GM19468 (cell line): ENCODE data around the gene MFSD6L.
"Not testable (repeated sequence)": the region's sequence is repeated elsewhere in the genome, so short reads cannot be mapped to it uniquely, and the experiment has no call there.

Experiments
- ATAC-seq: cut with Tn5 transposase; IDR thresholded peaks from one replicate; pipeline ENCODE4 v1.9.1; 2021; ENCODE audit warnings: mild to moderate bottlenecking, moderate library complexity, moderate number of reproducible peaks; ENCODE audit not compliant: unreplicated experiment; ENCODE audit errors: extremely low read depth

MFSD6L gene

DNA sequence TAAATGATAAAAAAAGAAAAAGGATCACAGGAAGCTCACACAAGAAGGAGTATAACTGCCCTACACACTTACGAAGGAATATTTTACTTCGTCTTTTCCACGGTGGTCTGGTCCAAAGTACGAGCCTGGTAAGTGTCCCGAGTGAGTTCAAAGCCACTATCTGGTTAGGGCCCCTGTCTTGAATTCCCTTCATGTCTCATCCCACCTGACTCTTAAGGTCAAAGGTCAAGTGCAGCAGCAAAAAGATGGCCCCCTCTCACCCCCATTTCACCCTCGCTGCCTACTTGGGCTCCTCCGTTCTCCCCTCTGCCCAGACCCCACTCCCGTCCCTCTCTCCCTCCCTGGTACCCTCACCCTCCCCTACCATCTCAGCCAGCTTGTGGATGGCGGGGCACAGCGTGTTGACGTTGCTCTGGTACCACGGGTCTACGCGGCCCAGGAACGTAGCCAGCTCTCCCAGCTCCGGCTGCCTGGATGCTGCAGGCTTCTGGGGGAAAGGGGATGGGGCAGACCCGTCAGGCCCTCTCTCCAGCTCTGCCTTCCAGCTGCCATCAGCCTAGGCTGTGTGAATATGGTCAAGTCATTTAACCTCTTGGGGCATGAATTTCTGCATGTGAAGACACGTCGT is 27.8 kb upstream of the MFSD6L start:
- no peak for ATAC-seq

DNA sequence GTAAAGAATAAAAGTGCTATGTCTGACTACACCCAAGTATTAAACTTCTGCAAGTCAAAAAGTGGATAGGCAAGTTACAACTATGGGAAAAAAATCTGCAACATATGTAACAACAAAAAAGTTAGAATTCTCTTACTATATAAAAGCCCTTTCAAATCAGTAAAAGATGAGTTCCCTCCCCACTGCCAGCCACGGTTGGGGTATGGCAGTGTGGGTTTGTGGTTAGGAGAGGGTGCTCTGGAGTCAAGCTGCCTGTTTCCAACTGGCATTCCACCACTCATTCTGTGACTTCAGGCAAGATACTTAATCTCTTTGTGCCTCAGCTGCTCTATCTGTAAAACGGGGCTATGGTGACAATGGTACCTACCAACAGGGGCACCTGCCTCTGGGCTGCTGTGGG is 26.6 kb upstream of the MFSD6L start:
- no peak for ATAC-seq

DNA sequence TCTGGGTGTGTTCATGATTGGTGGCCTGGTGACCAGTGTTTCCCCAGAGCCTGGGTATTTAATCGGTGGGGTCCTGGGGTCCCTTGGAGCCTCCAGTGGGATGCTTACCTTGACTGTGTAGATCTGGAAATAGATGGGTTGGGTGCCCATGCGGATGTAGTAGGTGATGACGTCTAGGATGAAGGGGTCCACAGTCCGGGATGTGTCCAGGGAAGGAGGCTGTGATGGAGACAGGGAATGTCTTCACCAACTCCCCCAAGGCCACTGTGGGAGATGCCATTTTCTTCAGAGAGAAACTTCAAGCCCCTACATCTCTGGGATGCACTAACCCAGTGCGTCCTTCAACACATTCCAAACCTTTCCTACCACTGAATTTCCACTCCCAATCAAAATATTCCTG is 24.1 kb upstream of the MFSD6L start:
- no peak for ATAC-seq

DNA sequence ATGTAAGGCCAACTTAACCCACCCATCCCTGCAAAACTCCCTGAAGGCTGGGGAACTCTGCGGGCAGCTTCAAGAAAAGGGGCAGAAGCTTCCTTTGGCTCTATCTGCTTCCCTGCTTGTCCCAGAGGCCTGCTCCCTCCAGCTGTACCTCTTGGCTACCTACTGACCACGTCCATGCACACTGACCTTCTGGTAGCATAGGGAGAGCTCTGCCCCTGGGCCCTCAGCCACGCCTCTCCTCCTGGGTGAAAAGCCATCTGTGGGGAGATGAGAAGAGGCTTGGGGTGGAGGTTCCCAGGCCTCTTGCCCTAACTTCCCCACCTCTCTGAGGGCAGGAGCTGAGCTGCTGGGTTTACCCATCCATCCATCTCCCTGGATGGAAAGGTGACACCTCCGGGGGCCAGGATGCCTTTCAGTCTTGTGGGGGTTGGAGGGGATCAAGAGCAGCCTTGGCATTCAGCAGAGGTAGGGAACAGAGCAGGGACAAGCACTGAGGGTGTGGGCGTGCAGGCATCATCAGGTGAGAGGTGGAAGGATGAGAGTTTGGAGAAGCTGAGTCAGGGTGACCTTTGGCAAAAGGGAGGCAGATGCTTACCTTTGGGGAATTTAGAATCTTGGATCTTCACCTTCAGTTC is 23.4 kb upstream of the MFSD6L start:
- no peak for ATAC-seq

DNA sequence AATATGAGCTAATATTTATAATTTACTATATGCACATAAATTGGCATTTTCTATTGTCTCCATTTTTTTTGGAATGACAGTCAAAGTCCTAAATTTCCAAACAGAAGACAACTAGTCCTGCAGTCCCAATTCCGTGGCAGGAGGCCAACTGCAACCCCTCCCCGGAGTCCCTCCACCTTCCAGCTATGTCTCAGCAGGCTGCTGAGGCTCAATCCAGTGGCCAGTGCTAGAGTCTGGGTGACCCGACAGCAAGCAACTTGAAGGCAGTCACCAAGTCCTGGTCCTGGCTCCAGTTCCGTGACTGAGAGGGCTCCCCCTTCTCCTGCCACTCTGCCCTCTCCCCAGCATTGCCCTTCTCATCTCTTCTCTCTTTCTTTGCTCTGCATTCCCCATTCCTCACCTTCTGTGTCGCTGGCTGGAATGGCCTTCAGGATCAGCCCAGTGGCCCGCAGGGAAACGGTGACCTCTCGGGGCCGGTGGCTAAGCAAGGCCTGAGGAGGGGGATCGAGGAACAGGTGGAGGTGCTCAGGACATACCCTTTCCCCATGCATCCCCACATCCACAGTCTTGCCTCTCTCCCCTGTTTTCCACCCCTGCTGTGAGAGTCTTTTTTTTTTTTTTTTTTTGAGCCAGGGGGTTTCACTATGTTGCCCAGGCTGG is 22.4 kb upstream of the MFSD6L start:
- ATAC-seq: no peak

DNA sequence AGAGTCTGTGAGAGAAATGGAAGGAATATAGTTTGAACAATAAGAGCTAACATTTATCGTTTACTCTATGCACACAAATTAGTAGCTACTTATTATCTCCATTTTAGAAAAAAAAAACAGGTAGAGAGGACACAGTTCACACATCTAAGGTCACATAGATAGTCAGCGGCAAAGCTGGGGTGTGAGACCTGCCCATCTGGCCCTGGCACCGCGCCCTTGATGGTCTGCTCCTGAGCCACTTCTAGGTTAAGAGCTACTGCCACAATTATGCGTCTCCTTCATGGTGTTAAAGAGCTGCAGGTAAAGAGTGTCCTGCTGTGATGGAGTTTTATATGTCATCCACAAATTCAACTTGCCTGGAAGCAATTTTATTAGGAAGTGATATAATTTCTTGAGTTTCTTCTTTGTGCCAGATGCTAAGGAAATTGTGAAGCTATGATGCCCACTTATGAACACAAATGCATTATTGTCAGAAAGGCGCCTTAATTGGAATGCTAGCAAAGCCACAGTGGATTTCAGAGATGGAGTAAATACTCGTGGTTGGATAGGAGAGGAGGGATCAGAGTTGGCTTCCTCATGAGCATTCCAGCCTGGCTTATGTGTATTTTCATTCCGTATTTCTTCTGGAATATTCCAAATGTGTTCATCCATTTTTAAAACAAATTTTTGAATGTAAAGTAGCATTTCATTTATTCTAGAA is 21.3 kb upstream of the MFSD6L start:
- no peak for ATAC-seq

DNA sequence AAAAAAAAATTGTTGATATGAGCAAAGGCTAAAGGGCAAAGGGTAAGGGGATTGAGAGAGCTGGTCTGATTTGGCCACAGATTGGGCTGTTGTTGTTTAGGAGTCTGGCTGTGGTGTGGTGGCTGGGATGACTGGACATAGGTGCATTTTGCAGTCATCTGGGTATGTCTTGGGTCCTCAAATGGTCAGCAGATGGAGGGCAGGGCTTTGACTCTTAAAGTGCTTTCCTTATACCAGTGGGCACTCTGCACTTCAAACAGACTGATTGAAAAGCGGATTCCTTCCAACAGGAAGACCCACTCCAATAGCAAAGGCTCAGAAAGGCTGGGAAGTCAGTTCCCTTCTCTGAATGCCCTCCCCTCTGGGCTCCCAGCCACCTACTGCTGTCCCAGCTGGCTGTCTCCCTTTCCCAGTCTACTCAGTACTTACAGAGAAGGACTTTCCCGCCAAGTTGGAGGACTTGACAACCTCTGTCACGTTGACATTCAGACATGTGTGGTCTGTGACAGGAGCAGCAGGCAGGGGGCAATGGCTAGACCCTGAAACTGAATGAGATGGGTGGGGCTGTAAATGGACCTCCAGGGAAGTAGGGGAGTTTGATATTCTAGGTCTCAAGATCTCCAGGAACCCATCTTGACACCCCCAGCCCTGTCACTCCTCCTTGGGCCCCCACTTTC is 19.6 kb upstream of the MFSD6L start:
- ATAC-seq: no peak

DNA sequence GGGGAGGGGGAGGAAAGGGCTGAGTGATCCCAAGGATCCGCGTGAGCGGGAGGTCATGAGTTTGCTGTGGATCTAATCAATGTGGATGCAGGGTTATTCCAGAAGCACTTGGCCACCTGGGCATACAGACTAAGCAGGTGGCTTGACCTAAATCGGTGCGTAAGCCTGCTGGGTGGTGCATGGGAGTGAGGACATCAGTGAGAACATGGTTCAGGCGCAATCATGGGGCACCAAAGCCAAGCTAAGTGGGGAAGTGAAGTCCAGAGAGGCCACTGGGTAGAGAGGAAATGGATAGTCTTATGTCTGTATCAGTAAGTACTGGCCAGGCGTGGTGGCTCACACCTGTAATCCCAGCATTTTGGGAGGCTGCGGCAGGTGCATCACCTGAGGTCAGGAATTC is 18.9 kb upstream of the MFSD6L start:
- ATAC-seq: no peak

DNA sequence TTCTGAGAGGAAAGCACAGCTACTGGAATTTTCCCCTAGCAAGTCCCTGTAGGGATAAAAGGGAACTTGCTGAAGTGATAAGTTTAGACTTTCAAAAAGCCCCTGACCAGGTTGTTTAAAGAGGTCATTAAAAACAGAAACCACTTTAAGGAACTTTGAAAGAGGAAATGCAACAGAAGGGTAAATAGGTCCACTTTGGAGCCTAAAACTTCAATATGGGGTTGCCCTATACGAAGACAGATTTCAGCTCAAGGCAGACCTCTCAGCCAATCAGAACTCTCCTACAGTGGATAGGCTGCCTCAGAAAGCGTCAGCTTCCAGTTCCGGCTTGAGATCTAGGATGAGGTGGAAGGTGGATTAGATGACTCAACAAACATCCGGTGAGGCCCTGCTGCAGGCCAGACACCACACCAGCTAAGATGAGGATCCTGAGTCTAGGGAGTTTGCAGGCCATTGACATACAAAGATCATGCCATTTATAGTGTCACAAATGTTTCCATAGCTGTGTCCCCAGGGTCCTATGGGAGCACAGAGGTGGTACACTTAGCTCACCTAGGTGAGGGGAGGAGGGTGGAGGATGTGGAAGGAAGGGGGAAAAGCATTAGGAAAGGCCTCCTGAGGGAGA is 7.9 kb upstream of the MFSD6L start:
- peak; percentile 76 for ATAC-seq

DNA sequence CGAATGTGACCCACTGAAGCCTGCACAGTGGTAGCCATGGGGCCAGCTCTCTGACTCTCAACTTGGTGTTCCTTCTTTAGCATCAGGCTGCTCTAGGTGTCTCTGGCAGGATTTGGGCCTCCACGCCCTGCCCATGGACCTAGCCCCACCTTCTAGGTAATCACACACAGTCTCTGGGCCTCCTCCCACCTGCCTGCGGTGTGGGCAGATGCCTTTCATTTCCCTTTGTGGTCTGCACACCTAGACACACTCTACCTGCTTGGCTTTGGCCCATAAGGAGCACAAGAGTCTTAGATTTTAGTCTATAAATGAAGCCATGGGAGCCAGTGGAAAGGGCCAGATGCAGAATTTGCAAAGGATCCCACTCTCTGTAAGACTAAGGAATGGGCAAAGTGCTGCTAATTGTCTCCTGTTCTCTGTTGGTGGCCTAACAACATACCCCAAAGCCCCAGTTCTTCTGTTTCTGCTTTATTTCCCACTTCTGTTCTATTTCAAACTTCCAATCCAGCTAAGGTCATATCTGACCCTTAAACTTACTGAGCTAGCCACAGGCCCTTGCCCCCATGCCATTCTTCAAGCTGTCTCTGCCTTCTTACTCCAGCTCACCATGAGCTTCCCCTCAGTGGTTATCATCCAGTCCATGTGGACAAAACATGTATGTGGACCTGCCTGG is 7.2 kb upstream of the MFSD6L start:
- ATAC-seq: no peak

DNA sequence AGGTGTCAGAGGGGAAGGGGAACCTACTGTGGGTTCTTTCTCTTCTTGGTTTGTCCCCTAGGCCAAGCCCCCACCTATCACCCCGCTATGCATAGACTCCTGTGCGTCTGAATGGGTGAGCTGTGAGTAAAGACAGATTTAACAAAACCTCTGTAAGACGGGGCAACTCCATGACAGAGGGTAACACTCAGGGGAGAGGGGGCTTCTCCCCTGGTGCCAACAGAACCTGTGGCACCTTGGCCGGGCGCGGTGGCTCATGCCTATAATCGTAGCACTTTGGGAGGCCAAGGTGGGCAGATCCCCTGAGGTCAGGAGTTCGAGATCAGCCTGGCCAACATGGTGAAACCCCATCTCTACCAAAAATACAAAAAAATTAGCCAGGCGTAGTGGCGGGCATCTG is 6.2 kb upstream of the MFSD6L start:
- ATAC-seq: not testable (repeated sequence)

DNA sequence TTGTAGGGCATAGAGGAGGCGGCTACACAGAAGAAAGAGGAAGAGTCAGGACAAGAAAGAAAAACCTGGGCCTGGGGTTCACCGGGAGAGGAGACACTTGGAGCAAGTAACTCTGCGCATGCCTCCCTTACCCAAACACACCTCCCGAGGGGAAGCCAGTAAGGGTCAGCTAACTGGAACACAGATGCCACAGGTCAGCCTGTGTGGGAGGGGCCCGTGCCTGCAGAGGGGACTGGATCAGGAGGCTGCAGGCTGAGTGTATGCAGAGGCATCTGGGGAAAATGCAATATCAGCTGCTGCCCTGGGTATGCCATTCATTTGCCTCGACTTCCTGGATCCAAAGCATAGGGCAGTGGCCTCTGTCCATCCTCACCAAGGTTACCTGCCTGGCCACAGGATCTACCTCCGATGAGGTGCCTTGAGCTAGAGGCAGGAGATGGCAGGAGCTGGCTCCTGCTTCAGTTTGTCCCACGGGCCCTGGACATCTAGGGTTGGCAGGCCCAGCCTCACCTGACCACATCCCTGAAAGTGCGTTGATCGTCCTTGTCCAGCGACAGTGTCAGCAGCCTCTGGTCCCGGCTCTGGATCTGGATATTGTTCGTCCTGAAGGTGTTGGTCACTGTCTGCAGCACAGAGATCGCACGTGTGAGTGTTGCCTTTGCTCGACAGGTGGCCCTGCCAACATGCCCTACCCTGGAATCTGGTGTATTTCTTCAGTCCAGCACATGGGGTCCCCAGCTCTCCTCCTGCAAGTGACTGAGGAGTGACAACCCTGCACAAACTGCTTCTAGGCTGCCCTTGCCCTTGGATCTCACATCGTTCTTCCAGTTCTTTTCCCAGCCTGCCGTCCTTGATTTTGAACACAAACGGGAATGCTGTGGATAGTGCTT is 4.6 kb upstream of the MFSD6L start:
- ATAC-seq: no peak

DNA sequence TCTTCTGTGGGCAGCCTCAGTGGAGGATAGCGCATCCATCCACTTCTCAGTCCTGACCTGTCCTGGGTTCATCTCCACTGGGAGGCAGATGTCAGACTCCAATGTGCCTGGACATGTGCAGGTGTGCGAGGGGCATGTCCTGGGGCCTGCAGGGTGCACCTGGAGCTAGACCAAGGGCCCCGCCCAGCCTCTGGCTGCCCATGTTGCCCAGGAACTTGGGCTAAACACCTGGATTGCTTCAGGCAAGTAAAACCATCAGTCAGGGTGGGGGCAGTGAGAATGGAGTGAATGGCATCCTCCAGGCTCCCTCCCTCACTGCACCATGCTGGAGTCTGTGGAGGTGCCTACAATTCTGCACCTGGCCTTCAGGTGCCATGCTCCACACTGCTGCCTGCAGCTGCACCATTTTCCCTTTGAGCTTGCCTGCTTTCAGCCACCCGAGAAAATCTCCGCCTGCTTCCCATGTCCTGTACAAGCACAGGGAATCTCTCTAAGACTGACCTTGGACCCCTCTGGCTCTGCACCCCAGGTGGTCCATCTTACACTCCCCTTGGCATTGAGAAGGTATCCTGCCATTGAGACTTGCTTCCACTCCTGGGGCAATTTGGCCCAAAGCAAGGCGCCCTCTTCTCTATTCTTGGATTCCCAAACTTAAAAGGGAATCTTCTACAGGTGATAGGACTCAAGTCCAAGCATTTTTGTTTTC is 2.1 kb upstream of the MFSD6L start:
- ATAC-seq: no peak

DNA sequence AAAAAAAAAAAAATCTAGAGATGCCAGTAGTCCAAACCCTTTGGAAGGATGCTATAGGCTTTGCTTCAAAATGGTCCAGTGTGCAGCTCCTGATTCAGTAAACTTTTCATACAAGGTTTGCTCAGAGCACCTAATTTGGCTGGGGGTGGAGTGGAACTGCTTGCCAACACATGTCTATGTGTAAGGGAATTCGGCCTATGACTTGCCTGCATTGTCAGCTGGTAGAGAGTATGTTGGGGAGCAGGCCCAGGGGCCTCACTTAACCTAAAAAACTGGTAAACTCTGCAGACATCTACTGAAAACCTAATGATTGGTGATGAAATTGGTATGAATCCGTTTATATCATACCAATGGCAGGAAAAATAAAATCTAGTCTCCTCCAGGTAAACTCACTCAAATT is 1.5 kb upstream of the MFSD6L start:
- ATAC-seq: no peak

DNA sequence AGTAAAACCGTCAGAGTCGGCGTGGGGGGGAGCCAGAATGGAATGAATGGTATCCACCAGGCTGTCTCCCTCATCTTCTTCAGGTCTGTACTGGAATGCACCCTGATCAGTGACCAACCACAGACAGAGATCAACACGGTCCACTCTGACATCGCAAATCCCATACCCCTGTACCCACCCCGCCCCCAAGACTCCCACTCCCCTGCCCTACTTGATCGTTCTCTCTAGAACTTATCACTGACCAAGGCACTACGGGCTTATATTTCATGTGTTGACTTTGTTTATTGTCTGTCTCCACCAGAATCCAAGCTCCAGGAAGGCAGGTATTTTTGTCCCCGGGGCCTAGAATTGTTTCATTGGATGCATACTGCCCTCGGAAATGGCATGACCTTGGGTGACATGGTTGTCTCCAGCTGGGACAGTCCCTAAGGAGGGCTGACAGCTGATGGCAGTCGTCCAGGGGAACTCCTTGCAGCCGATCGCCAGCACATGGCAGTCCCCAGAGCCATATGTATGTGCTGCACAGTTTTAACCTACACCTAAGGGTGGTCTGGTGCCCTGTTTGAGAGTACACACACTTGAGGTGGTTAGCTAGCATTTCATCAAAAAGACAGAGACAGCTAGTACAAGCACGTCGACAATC is 526 bp upstream of the MFSD6L start:
- no peak for ATAC-seq

DNA sequence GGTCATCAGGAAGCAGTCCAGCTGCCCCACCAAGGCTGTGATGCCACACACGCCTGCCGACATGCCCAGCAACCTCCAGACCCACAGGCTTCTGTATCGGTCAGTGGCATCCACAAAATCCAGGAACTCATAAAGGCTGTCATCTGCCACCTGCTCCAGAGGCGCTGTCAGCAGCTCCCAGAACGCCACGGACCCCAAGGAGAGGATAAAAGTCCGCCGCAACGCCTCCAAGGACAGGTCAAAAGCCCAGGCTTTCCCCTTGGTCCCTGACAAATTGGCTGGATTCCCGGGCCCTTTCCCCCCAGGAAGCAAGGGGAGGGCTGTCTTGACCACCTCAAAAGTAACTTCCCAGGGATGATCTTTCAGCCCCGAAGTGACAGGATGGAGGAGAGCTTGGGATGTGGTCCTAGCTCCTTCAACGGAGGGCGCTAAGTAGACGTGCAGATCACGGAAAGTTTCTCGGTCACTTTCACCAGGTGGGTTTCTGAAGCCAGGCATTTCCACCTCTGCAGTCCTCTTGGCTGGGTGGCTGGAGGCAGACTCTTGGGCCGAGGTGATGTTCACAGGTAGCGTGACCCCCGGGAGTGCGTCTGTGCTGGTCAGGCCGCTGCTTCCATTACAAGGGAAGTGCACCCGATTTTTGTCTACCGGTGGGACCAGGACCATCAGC is 854 bp downstream of the MFSD6L start:
- ATAC-seq: no peak

DNA sequence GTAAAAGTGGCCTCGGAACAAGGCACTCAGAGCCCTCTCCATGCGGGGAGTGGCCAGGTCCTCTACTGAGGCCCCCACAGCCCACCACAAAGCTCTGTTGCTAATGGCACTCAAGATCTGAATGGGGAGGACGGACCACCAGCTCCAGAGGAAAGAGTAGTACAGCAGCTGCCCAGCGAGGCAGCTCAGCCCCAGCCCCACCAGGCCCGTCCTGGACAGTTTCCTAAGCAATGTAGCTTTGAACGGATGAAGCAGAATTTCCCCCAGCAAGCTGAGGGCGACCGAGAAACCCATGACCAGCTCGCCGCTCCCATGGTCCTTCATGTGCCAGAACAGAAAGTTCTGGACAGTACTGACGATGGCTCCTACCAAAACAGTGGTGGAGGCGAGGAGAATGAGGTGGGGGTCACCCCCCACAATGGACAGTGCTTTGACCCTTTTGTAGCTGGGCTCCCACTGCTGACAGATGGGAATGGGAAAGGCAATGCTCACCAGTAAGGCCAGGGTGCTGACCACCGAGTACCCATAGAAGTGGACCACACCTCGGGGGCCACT is 1.5 kb downstream of the MFSD6L start:
- no peak for ATAC-seq
